Dermis microvascular lymphatic vessel endothelial cell (primary cell): ENCODE data around the gene COP1. TPM values are rescaled to one million over a fixed set of nuclear protein-coding genes. Genes with fewer than 3 reads are reported as not detected.

Source experiments
- DNase-seq, 2 donors: peaks; one replicate each; pipeline versions ENCODE4 v3.0.0 to v3.0.0-alpha.2; 2010; ENCODE audit warnings: low read depth in 2 of 2
- total RNA-seq: library from RNA; depleted of rRNA; stranded (reverse); fragments of >200 nt; gene quantifications from 2 replicates; pipeline ENCODE4 v1.2.1, GENCODE V29; 2014

COP1 gene
- total RNA-seq, 1 donor from 2014 or later, result 44.2 TPM

DNA sequence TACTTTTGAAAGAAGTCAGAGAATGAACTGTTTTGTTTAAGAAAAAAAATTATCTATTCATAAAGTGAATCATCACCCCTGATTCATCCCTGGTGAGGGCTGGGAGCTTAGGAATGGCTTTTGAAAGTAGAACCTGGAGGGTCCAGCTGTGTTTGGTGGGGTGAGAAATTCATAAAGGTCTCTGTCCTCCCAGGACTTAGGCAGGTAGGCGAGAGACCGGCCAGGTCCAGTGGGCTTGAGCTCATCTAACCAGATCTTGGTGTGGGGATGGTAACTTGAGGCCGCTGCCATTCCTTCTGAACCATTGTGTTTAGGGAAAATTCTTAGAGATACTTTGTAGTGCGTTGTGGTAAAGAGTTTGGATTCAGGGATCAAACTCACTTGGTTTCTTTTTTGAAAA, 306.9 kb downstream of the COP1 start:
- no peak for DNase-seq

DNA sequence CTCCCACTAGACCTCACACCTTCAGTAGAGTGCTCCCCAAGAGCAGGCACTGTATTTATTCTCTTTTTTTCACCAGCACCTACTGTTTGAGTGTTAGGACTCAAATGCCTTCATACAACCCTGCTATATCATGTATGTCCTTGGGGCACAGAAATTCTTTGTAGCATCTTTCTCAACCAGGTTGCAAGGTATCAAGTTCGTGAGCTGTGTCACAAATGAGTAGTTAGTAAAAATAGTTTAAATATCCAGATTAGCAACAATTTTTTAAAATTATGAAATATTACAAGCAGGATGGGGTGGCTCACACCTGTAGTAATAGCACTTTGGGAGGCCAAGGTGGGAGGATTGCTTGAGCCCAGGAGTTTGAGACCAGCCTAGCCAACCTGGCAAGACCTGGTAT, 311.1 kb downstream of the COP1 start:
- no peak for DNase-seq
